Stimulated activated CD8-positive, alpha-beta memory T cell treated with anti-CD3 and anti-CD28 coated beads, Interleukin-2, amount 100 ng/mL, for 48 hours (primary cell): ENCODE measurements around the gene PNMA8A.
"Not testable (repeated sequence)": the region's sequence is repeated elsewhere in the genome, so short reads cannot be mapped to it uniquely, and the experiment has no call there.

Experiments
- DNase-seq, 2 donors: peaks; one replicate each; pipeline ENCODE4 v3.0.0-alpha.2; 2020; ENCODE audit warnings: low read depth in 2 of 2

Gene PNMA8A

GRCh38 chr19:46466536-46467196, 4.7 kb downstream of the PNMA8A start:
- no peak for DNase-seq

GRCh38 chr19:46463516-46463915, 7.8 kb downstream of the PNMA8A start:
- no peak for DNase-seq

GRCh38 chr19:46461537-46461936, 9.8 kb downstream of the PNMA8A start:
- DNase-seq = no peak

GRCh38 chr19:46460981-46461380, 10.4 kb downstream of the PNMA8A start:
- no peak for DNase-seq

GRCh38 chr19:46460055-46460454, 11.3 kb downstream of the PNMA8A start:
- DNase-seq = no peak

DNA sequence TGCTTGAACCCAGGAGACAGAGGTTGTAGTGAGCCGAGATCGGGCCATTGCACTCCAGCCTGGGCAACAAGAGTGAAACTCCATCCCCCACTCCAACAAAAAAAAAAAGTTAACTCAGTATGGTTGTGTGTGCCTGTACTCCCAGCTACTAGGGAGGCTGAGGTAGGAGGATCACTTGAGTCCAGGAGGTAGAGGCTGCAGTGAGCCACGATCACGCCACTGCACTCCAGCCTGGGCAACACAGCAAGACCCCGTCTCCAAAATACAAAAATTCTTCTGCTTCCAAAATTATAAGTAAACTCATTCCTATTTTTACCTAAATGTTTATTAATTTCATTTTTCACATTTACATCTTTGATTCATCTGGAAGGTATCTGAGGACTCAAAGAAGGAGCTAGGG, 14.4 kb downstream of the PNMA8A start:
- no peak for DNase-seq

DNA sequence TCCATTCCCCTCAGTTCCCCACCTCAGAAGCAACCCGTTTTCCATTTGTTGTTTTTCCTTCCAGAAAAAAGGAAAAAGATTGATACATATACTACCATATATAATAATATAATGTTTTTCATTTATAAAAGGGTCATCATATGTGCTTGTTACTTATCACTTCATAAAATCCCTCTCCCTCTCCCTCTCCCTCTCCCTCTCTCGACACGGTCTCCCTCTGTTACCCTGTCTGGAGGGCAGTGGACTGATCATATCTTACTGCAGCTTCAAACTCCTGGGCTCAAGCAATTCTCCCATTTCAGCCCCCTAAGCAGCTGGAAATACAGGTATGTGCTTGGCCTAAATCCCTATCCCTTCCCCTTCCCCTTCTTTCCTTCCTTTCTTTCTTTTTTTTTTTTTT, 17.1 kb downstream of the PNMA8A start:
- DNase-seq = no peak

GRCh38 chr19:46453661-46454060, 17.7 kb downstream of the PNMA8A start:
- no peak for DNase-seq

GRCh38 chr19:46452186-46452585, 19.2 kb downstream of the PNMA8A start:
- DNase-seq = no peak

DNA sequence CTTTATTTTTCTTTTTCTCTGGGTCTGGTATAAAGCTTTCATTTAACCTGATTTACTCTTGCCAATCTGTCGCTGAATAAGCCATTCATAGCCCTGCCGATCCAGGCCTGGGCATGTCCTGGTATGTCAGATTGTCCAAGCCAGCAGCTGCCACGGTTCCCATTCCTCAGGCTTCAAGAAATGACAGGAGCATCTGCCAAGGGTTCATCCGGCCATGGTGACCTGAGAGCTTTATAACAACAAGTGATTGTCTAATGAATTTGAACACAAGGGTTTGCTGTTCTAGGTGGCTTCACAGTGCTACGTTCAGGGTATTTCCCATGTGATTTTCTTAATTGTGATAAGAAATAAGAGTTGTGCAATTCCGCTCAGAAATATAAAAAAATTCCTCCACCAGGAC, 20.0 kb downstream of the PNMA8A start:
- DNase-seq = no peak

DNA sequence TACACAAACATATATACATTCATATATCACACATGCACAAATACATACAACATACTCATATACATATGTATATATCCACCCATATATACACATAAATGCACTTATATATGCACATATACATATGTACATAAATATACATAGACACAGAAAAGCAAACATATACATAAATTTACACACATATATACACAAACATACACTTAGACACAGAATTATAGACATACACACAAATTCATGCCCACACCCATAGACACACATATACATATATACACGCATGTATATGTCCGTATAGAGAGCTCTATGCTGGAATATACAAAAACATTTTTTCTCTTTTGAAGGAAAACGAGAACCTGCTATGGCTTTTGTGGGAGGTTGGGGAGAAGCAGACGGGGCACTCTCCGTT, 20.6 kb downstream of the PNMA8A start:
- no peak for DNase-seq

DNA sequence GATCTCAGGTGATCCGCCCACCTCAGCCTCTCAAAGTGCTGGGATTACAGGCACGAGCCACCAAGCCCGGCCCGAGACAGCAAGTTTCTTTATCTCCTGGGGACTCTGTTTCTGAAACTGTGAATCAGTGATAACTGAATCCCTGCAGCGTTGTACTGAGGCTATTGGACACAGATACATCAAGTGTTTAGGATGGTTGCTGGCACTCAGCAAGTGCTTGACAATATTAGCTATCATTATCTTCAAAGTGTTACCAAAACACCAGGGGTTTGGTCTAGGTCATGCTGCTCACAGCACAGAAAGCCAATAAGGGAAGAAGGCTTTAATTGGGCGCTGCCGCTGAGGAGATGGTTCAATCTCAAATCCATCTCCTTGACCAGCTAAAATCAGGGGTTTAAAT, 22.1 kb downstream of the PNMA8A start:
- DNase-seq = no peak

- no peak for DNase-seq
These were observed 22.8 kb downstream of the PNMA8A start for GRCh38 chr19:46448601-46449000.

DNA sequence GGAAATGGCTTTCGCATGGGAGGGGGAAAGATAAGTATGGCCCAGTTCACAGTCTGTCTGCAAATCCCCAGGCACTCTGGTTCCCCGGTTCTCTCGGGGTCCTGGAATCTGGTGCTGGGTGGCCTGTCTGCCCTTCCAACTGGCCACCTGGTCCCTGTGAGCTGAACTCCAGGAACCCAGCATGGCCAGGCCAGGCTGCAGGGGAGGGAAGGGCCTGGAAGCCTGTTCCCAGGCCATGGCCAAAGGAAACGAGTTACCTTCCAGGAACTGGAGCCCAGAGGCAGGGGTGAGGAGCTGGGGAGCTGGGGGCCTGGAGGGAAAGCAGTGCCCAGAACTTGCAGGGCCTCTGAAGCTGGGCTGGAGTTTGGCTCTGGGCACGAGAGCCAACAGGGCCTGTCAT, 23.5 kb downstream of the PNMA8A start:
- no peak for DNase-seq

DNA sequence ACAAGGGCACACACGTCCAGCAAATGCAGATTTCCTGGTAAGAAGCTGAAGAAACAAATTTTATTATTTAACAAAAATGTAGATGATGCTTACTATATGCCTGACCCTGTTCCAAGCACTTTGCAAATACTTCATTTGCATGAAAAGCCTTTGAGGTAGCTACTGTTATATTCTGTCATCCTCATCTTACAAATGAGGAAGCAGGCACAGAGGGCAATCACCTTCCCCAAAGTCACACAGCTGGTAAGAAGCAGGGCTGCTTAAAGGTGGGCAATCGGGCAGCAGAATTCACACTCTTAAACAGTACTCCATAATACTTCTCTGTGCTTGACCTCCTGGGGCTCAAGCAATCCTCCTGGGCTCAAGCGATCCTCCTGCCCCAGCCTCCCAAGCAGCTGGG, 24.4 kb downstream of the PNMA8A start:
- DNase-seq = no peak

DNA sequence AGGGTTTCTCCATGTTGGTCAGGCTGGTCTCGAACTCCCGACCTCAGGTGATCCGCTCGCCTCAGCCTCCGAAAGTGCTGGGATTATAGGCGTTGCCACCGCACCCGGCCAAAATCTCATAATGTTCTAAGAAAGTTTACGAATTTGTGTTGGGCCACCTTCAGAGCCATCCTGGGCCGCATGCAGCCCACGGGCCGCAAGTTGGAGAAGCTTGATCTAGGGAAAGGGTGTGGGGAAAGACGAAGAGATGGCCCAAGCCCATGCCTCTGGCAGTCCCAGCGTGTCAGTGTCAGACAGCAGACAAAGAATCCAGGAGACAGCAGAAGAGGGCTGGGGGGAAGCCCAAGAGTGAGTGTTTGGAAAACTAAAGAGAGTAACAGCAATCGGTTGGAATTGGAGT, 25.3 kb downstream of the PNMA8A start:
- DNase-seq = no peak

GRCh38 chr19:46442808-46443450, 28.4 kb downstream of the PNMA8A start:
- DNase-seq = no peak

DNA sequence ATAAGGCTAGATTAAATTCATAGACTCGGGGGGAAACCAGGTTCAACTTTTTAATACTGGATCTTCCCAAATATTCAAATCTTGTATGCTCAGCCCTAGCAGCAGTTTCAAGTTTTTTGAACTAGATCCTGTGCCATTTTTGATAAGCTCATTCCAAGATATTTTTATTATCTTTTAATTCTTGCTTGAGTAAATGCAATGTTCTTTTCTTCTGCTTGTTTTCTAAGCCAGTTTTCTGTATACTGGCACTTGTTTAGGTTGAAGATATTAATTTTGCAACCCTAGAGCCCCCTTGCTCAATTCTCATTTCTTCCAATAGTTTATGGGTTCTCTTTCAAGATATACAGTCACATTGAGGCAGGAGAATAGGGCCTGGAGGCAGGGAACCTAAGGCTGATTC, 29.5 kb downstream of the PNMA8A start:
- no peak for DNase-seq

DNA sequence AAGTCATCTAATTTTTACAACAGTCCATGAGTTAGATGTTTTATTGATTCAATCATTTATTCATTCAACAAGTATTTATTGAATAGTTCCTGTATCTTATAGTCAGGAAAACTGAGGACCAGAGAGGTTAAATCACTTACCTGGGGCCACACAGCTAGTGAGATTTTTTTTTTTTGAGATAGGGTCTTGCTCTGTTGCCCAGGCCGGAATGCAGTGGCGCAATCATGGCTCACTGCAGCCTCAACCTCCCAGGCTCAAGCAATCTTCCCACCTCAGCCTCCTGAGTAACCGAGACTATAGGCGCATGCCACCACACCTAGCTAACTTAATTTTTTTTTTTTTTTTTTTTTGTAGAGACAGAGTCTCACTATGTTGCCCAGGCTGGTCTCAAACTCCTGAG, 35.7 kb downstream of the PNMA8A start:
- not testable (repeated sequence) for DNase-seq

DNA sequence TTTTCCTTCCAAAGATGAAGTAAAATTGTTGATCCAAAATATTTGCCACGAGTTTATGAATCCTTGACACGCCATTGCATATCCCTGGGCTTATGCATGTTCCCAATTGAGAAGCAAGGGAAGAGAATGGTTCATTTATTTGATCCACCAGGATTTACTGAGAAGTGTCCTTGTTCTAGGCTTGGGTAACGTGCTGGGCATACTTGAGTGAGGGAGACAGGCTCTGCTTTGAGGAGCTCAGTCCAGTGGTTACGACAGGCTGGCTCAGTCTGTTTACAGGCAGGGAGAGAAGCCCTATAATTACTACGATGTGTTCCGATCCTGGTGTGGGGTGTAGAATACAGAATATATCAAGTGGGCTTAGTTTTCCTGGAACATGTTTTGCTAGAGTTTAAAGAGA, 36.4 kb downstream of the PNMA8A start:
- no peak for DNase-seq

- not testable (repeated sequence) for DNase-seq
These were observed 37.9 kb downstream of the PNMA8A start for GRCh38 chr19:46433470-46433869.

DNA sequence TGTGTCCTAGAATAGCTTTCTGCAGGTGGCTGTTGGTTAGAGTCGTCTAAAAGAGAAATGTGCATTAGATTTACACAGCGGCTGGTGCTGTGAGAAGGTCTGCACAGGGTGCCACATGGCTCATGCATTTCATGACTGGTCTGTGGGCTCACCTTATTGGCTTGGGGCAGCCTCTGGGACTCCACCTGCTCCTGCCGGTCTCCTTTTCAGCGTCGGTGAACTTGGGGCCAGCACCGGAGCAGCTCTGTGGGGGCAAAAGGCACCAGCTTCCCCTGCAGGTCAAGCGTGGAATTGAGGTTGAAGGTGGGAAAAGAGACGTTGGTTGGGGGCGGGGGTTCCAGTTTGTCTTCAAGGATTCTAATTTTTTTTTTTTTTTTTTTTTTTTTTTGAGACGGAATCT, 39.5 kb downstream of the PNMA8A start:
- DNase-seq = no peak

DNA sequence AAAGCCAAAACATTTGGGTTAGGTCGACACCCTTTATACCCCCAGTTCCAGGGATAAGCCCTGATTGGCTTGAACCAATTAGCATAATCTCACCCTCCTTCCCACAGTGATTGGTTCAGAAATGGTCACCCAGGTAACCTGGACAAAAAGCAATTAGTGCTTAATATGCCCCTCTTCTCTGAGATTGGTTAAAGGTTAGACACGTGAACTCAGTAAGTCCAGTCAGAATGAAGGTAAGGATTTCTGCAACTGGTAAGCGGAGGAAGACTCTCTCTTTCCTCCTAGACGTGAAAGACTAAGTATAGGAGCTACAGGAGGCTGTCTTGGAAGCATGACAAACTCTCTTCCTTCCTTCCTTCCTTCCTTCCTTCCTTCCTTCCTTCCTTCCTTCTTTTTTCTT, 41.4 kb downstream of the PNMA8A start:
- no peak for DNase-seq
